GM12892 (cell line): ENCODE results near the gene NAP1L5.

Experiments
- DNase-seq: peaks from one replicate; pipeline ENCODE4 v3.0.0; 2011; ENCODE audit not compliant: insufficient read length
- FAIRE-seq: peaks from 2 replicates; lab custom pipeline; 2011; peaks lifted over from hg19 to GRCh38; lab: Jason Lieb, UNC
- POLR2A ChIP-seq: IDR thresholded peaks from 2 replicates; pipeline ENCODE4 v1.6.1; 2011; ENCODE audit warnings: low read depth, low read length, control low read depth
- POLR2AphosphoS5 ChIP-seq: IDR thresholded peaks from 2 replicates; pipeline ENCODE4 v1.6.1; 2011; ENCODE audit warnings: low read depth, low read length, control low read depth
- TAF1 ChIP-seq: IDR thresholded peaks from 2 replicates; pipeline ENCODE4 v1.6.1; 2011; ENCODE audit warnings: low read depth, mild to moderate bottlenecking, control low read depth, low read length, borderline replicate concordance

NAP1L5 gene

GRCh38 chr4:88696630-88697029 is 999 bp downstream of the NAP1L5 start:
- DNase-seq (no peak), FAIRE-seq (no peak)
- TF ChIP-seq POLR2A (no peak), POLR2AphosphoS5 (no peak), TAF1 (no peak)

- DNase-seq (no peak), FAIRE-seq (no peak)
- TF ChIP-seq TAF1 (no peak), POLR2A (no peak), POLR2AphosphoS5 (no peak)
Measured at GRCh38 chr4:88693792-88694191, 3.8 kb downstream of the NAP1L5 start.

GRCh38 chr4:88690355-88690754 is 7.3 kb downstream of the NAP1L5 start:
- DNase-seq (no peak), FAIRE-seq (no peak)
- TF ChIP-seq POLR2A (no peak), POLR2AphosphoS5 (no peak), TAF1 (no peak)

- DNase-seq: no peak
- no peak for TF ChIP-seq POLR2A
- TF ChIP-seq TAF1: no peak
- TF ChIP-seq POLR2AphosphoS5: no peak
- no peak for FAIRE-seq
Measured at GRCh38 chr4:88681209-88681608, 16.4 kb downstream of the NAP1L5 start.

GRCh38 chr4:88675543-88675942 is 22.1 kb downstream of the NAP1L5 start:
- TF ChIP-seq POLR2A: no peak
- TF ChIP-seq TAF1: no peak
- TF ChIP-seq POLR2AphosphoS5: no peak
- no peak for FAIRE-seq
- DNase-seq: no peak

GRCh38 chr4:88674979-88675378 is 22.6 kb downstream of the NAP1L5 start:
- TF ChIP-seq TAF1: no peak
- TF ChIP-seq POLR2AphosphoS5: no peak
- no peak for TF ChIP-seq POLR2A
- DNase-seq: no peak
- FAIRE-seq: no peak

GRCh38 chr4:88674565-88674964 is 23.1 kb downstream of the NAP1L5 start:
- no peak for TF ChIP-seq POLR2A
- TF ChIP-seq POLR2AphosphoS5: no peak
- TF ChIP-seq TAF1: no peak
- FAIRE-seq (no peak), DNase-seq (no peak)

GRCh38 chr4:88673886-88674285 is 23.7 kb downstream of the NAP1L5 start:
- TF ChIP-seq POLR2AphosphoS5 (no peak), TAF1 (no peak), POLR2A (no peak)
- DNase-seq (no peak), FAIRE-seq (no peak)

- TF ChIP-seq POLR2AphosphoS5 (no peak), TAF1 (no peak), POLR2A (no peak)
- FAIRE-seq: no peak
- no peak for DNase-seq
Measured at GRCh38 chr4:88672987-88673386, 24.6 kb downstream of the NAP1L5 start.

- FAIRE-seq (no peak), DNase-seq (no peak)
Measured at GRCh38 chr4:88661739-88662138, 35.9 kb downstream of the NAP1L5 start.

GRCh38 chr4:88660446-88661294 is 37.0 kb downstream of the NAP1L5 start:
- DNase-seq (no peak), FAIRE-seq (no peak)
- TF ChIP-seq TAF1: no peak
- no peak for TF ChIP-seq POLR2AphosphoS5

More at GRCh38 chr4:88661739-88662138, 35.9 kb downstream of the NAP1L5 start:
- TF ChIP-seq POLR2AphosphoS5 (no peak), TAF1 (no peak)

GRCh38 chr4:88659890-88660208 is 37.8 kb downstream of the NAP1L5 start:
- DNase-seq (no peak), FAIRE-seq (no peak)
- TF ChIP-seq POLR2AphosphoS5 (no peak), TAF1 (no peak)

GRCh38 chr4:88659055-88659889 is 38.4 kb downstream of the NAP1L5 start:
- no peak for TF ChIP-seq POLR2AphosphoS5
- TF ChIP-seq TAF1: no peak
- no peak for TF ChIP-seq POLR2A
- DNase-seq: no peak
- peak; percentile 36 for FAIRE-seq
